ENCODE results near the gene FBRSL1. TPM values are rescaled to one million over a fixed set of nuclear protein-coding genes. Genes with fewer than 3 reads are reported as not detected.

Gene FBRSL1
- total RNA-seq, 2 experiments from 2014 or later = 53.1 to 55.9 TPM

GRCh38 chr12:132512197-132513069, 22.5 kb downstream of the FBRSL1 start:
- no peak overlapping the region for H3K27ac Mint-ChIP-seq
- peaks cover 6% of the 10 kb centered on the region for H3K36me3 Mint-ChIP-seq
- peaks cover 4% of the 10 kb centered on the region for H3K4me1 Mint-ChIP-seq
- no peaks in the 10 kb centered on the region for H3K9me3 Mint-ChIP-seq
- DNase-seq = no peak
- peaks cover 3% of the 10 kb centered on the region for H3K27me3 Mint-ChIP-seq
- H3K4me3 Mint-ChIP-seq = no peak overlapping the region

GRCh38 chr12:132513070-132513398, 23.1 kb downstream of the FBRSL1 start:
- Mint-ChIP-seq H3K27me3 (peaks cover 3% of the 10 kb centered on the region), H3K4me3 (no peak overlapping the region), H3K9me3 (peaks cover under 1% of the 10 kb centered on the region), H3K4me1 (peaks cover 4% of the 10 kb centered on the region), H3K27ac (no peak overlapping the region), H3K36me3 (peaks cover 7% of the 10 kb centered on the region)
- no peak for DNase-seq

- Mint-ChIP-seq H3K4me1 (peaks cover 5% of the 10 kb centered on the region), H3K9me3 (peaks cover 6% of the 10 kb centered on the region), H3K27ac (no peak overlapping the region), H3K27me3 (peaks cover 3% of the 10 kb centered on the region), H3K4me3 (no peak overlapping the region), H3K36me3 (peaks cover 12% of the 10 kb centered on the region)
- no peak for DNase-seq
Measured at GRCh38 chr12:132513458-132514135, 23.6 kb downstream of the FBRSL1 start.

- Mint-ChIP-seq H3K9me3 (peaks cover 13% of the 10 kb centered on the region), H3K4me1 (peaks cover 5% of the 10 kb centered on the region), H3K27me3 (peaks cover 3% of the 10 kb centered on the region), H3K4me3 (no peak overlapping the region), H3K27ac (no peak overlapping the region), H3K36me3 (peaks cover 19% of the 10 kb centered on the region)
- no peak for DNase-seq
Measured at GRCh38 chr12:132514216-132514820, 24.4 kb downstream of the FBRSL1 start.

- Mint-ChIP-seq H3K9me3 (peaks cover 15% of the 10 kb centered on the region), H3K4me3 (no peak overlapping the region), H3K4me1 (peaks cover 5% of the 10 kb centered on the region), H3K27ac (no peak overlapping the region), H3K27me3 (peaks cover 3% of the 10 kb centered on the region), H3K36me3 (peaks cover 25% of the 10 kb centered on the region)
- DNase-seq = no peak
Measured at GRCh38 chr12:132514838-132515237, 24.9 kb downstream of the FBRSL1 start.

GRCh38 chr12:132516095-132517012, 26.4 kb downstream of the FBRSL1 start:
- H3K9me3 Mint-ChIP-seq = peaks cover 15% of the 10 kb centered on the region
- DNase-seq = no peak
- no peaks in the 10 kb centered on the region for H3K27me3 Mint-ChIP-seq
- no peak overlapping the region for H3K27ac Mint-ChIP-seq
- no peak overlapping the region for H3K4me3 Mint-ChIP-seq
- H3K36me3 Mint-ChIP-seq = peaks cover 29% of the 10 kb centered on the region
- H3K4me1 Mint-ChIP-seq = peaks cover 5% of the 10 kb centered on the region

GRCh38 chr12:132517013-132517739, 27.2 kb downstream of the FBRSL1 start:
- Mint-ChIP-seq H3K4me1 (peaks cover 5% of the 10 kb centered on the region), H3K27me3 (no peaks in the 10 kb centered on the region), H3K36me3 (peaks cover 29% of the 10 kb centered on the region), H3K4me3 (no peak overlapping the region), H3K9me3 (peaks cover 15% of the 10 kb centered on the region), H3K27ac (no peak overlapping the region)
- DNase-seq = no peak

- Mint-ChIP-seq H3K9me3 (peaks cover 15% of the 10 kb centered on the region), H3K27me3 (no peaks in the 10 kb centered on the region), H3K27ac (no peak overlapping the region), H3K4me1 (peaks cover 5% of the 10 kb centered on the region), H3K4me3 (no peak overlapping the region), H3K36me3 (peaks cover 29% of the 10 kb centered on the region)
- no peak for DNase-seq
Measured at GRCh38 chr12:132517740-132518100, 27.8 kb downstream of the FBRSL1 start.

- peaks cover 29% of the 10 kb centered on the region for H3K36me3 Mint-ChIP-seq
- H3K9me3 Mint-ChIP-seq = peaks cover 15% of the 10 kb centered on the region
- peaks cover 2% of the 10 kb centered on the region for H3K4me1 Mint-ChIP-seq
- no peaks in the 10 kb centered on the region for H3K27me3 Mint-ChIP-seq
- no peak overlapping the region for H3K4me3 Mint-ChIP-seq
- DNase-seq = no peak
- H3K27ac Mint-ChIP-seq = no peak overlapping the region
Measured at GRCh38 chr12:132518354-132518992, 28.5 kb downstream of the FBRSL1 start.

GRCh38 chr12:132520421-132521199, 30.7 kb downstream of the FBRSL1 start:
- no peak for DNase-seq
- peaks cover 15% of the 10 kb centered on the region for H3K9me3 Mint-ChIP-seq
- no peak overlapping the region for H3K4me3 Mint-ChIP-seq
- H3K4me1 Mint-ChIP-seq = peaks cover 3% of the 10 kb centered on the region
- H3K27me3 Mint-ChIP-seq = no peaks in the 10 kb centered on the region
- H3K27ac Mint-ChIP-seq = no peak overlapping the region
- H3K36me3 Mint-ChIP-seq = peaks cover 25% of the 10 kb centered on the region

- Mint-ChIP-seq H3K4me1 (peaks cover 3% of the 10 kb centered on the region), H3K36me3 (peaks cover 25% of the 10 kb centered on the region), H3K4me3 (no peak overlapping the region), H3K9me3 (peaks cover 15% of the 10 kb centered on the region), H3K27me3 (no peaks in the 10 kb centered on the region), H3K27ac (no peak overlapping the region)
- no peak for DNase-seq
Measured at GRCh38 chr12:132521200-132521580, 31.2 kb downstream of the FBRSL1 start.

GRCh38 chr12:132521712-132522292, 31.9 kb downstream of the FBRSL1 start:
- DNase-seq = no peak
- H3K27me3 Mint-ChIP-seq = no peaks in the 10 kb centered on the region
- no peak overlapping the region for H3K27ac Mint-ChIP-seq
- H3K36me3 Mint-ChIP-seq = peaks cover 25% of the 10 kb centered on the region
- peaks cover 15% of the 10 kb centered on the region for H3K9me3 Mint-ChIP-seq
- peaks cover 3% of the 10 kb centered on the region for H3K4me1 Mint-ChIP-seq
- H3K4me3 Mint-ChIP-seq = no peak overlapping the region

Measured in activated naive CD8-positive, alpha-beta T cell treated with anti-CD3 and anti-CD28 coated beads for 36 hours (primary cell).